Right cardiac atrium (tissue), 5 donors: ENCODE results near the gene FOXD1. TPM values are rescaled to one million over a fixed set of nuclear protein-coding genes. Genes with fewer than 3 reads are reported as not detected.
"Not testable (repeated sequence)": the region's sequence is repeated elsewhere in the genome, so short reads cannot be mapped to it uniquely, and the experiment has no call there.

ENCODE experiments used
- ATAC-seq, 2 donors: fragments of 200-7000 bp; cut with Tn5 transposase; one replicate each; pipeline versions ENCODE4 v1.8.0 to v1.9.1; 2020; ENCODE audit warnings: moderate library complexity in 2 of 2, mild to moderate bottlenecking in 1 of 2
- DNase-seq, 3 donors: peaks; one replicate each; pipeline ENCODE4 v3.0.0-alpha.2; 2020
- H3K27ac ChIP-seq: one replicate; pipeline ENCODE4 v1.5.1; 2013; ENCODE audit warnings: mild to moderate bottlenecking, low read length, control low read depth, moderate library complexity
- H3K27me3 ChIP-seq: one replicate; pipeline ENCODE4 v1.6.1; 2013; ENCODE audit not compliant: control insufficient read depth, insufficient read depth
- H3K4me1 ChIP-seq: one replicate; pipeline ENCODE4 v1.6.1; 2013; ENCODE audit warnings: low read length; ENCODE audit not compliant: control insufficient read depth, insufficient read depth
- H3K4me3 ChIP-seq: one replicate; pipeline ENCODE4 v1.5.1; 2013; ENCODE audit warnings: low read length, control low read depth
- H3K9me3 ChIP-seq: one replicate; pipeline ENCODE4 v1.6.1; 2013; ENCODE audit warnings: low read length; ENCODE audit not compliant: control insufficient read depth
- WGBS: extraction: QIAGEN DNeasy Blood & Tissue Kit; methylation state at CpG from one replicate; pipeline ENCODE4 v1.1.7; 2013; 5-methylcytosine and 5-hydroxymethylcytosine counted together
- intact Hi-C, 4 donors: fragments of 100-400 bp; cut with DNase I; formaldehyde crosslinking; loops; one replicate each; pipeline versions ENCODE4 v1.11.0 to v1.14.0; 2022 to 2023
- long read RNA-seq, 4 donors: library from polyadenylated mRNA; unstranded; transcript quantifications; one replicate each; pipeline ENCODE4 v2.0.0, GENCODE V29; 2020 to 2021
- polyA plus RNA-seq: library from polyadenylated mRNA; stranded (reverse); fragments of 200-250 nt; gene quantifications from one replicate; pipeline ENCODE4 v1.2.3, GENCODE V29; 2013
- total RNA-seq, 4 donors: library from RNA; stranded (reverse); fragmentation: NEBNext Ultra II Directional; extraction: Animal tissue kit (Norgen Biotek cat#: 25700); gene quantifications; one replicate each; pipeline ENCODE4 v1.2.1, GENCODE V29; 2021
- donor health status: healthy with polysubstance abuse.
- donor health status: DM: no; HTN: yes; CAD: no.
- donor health status: DM: no; HTN: no; CAD: no.
- donor health status: DM: no; HTN: yes; CAD: no; lungs with severe emphysema.
- donor health status: DM: yes; HTN: yes; CAD: no.

Gene FOXD1
- not detected for total RNA-seq
- 0.14 TPM for polyA plus RNA-seq
- long read RNA-seq, donor 1: 0 reads
- long read RNA-seq, donor 2: 0 reads
- long read RNA-seq, donor 3: 0 reads
- long read RNA-seq, donor 4, partial matches to known transcripts: 0 of 2 reads
- long read RNA-seq, donor 4, other reads (novel, unspliced or antisense): 0 of 2 reads

DNA sequence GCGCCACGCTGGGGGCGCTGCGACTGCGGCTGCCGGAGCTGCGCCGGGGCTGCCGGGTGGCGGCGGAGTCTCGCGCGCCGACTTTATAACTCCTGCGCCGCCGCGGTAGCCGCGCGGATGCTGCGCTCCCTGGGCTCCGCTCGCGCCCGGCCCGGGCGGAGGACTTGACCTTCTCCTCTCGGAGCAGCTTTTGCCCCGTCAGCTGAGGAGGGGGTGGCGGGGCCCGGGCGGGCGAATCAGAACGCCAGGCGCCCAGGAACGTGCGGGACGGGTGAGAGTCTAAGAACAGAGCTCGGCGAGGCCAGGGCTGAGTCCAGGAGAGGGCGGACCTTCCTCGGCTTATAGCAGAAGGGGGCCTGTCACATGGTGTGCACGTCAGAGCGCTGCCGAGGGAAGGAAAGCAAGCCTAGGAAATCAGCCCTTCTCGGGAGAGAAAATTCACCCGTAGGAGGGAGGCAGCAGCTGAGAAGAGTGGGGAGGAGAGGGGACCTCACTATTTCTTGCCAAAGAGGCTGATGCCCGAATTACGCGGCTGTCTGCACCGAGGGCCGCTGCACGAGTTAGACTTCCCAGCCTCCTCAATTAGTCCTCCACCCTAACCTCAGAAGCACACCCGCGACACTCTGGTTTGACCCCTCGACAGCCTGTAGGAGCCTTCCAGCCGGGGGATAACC lies at the start of gene FOXD1:
FOXD1 (minus strand) TSS at position 315 of the 674 bp plus-strand sequence. CDS start 415 bp downstream, outside the sequence.
- peak within 1 kb of the TSS; percentile 40 for H3K4me3 ChIP-seq
- no peaks in the 10 kb centered on the region for H3K27me3 ChIP-seq
- no peak within 1 kb of the TSS for H3K27ac ChIP-seq
- intact Hi-C loops: no loop called here
- WGBS: under 1% methylated on average over 59 of the region's 59 CpGs
- H3K4me1 ChIP-seq: peaks cover 3% of the 10 kb centered on the region
- H3K9me3 ChIP-seq: no peaks in the 10 kb centered on the region
- peak; percentile 81 to 90 for ATAC-seq
- DNase-seq: peak; percentile 66 to 78 (median 69)

DNA sequence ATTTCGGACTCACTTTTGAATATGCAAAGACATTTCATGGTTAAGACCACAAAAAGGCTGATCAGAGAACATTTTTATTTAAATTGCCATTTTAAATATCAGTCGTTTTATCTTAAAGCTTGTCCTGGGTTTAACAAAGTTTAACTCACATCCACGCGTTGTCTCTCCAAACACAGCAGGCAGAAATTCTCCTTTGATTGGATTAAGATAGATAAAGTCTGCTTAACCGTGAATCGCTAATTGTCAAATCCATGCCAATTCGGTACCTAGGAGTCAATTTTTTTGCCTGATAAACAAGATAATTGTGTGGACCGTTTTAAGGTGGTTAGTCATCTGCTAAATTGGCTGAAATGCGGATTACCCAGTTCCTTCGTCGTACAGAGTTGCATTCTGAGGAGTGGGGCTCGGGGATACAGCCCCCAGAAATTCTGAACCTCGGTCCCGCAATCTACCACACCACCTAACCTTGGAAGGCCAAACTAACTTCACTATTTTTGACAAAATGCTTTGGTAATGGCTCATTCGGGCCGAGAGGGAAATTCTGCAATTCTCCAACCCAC lies 49.0 kb upstream of the FOXD1 start:
- Histone ChIP-seq H3K27ac (peak overlapping the region; percentile 72), H3K4me3 (peak overlapping the region; percentile 71), H3K27me3 (no peaks in the 10 kb centered on the region), H3K4me1 (peaks cover 4% of the 10 kb centered on the region), H3K9me3 (no peaks in the 10 kb centered on the region)
- WGBS: 42% methylated on average over 16 of the region's 16 CpGs
- intact Hi-C loops: no loop called here
- ATAC-seq: no peak
- no peak for DNase-seq

DNA sequence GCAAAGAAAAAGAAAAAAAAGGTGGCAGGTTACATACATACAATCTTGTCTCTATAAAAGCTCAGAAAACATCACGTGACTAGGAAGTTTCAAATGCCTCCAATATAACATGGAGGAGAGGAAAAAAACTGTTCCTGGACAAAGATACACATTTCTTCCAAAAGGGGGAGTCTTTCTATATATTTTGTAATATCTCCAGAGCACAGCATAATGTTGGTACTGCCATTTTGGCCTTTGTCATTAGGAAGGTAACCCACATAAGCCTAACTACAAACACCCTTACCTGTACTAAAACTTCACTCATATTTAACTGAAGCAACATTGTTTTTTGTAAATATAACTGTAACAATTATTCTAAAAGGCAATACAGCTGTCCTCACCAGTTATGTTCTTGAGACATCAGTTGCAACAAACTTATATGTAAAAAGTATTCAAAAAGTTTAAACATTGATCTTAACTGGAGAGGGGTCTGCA lies 48.4 kb upstream of the FOXD1 start:
- intact Hi-C loops: no loop called here
- no peak for ATAC-seq
- no peak overlapping the region for H3K27ac ChIP-seq

DNA sequence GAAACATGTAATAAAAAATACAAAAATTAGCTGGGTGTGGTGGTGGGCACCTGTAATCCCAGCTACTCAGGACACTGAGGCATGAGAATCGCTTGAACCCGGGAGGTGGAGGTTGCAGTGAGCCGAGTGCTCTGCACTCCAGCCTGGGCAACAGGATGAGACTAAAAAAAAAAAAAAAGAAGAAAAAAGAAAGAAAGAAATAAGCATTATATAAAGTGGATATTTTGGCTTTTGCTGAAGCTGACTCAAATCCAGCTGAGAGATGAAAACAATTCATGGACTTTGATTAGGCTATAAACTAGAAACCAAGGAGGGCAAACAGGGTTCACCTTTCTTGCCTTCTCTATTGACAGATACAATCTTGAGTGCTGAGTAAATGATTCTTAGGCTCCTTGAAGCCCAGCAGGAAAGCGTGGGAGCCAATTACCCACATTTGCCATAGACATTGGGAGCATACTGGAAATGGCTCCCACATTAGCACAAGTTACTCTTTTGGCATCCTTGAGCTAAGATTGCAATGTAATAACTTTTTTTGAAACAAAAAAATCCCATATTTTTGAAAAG lies 47.3 kb upstream of the FOXD1 start:
- WGBS: 84% methylated on average over 4 of the region's 4 CpGs
- no peaks in the 10 kb centered on the region for H3K9me3 ChIP-seq
- no peak for DNase-seq
- H3K27ac ChIP-seq: no peak overlapping the region
- no peak overlapping the region for H3K4me3 ChIP-seq
- intact Hi-C loops: no loop called here
- H3K4me1 ChIP-seq: peaks cover 2% of the 10 kb centered on the region
- H3K27me3 ChIP-seq: no peaks in the 10 kb centered on the region
- ATAC-seq: no peak

More for the DNA sequence above, 48.4 kb upstream of the FOXD1 start:
- no peak for DNase-seq
- Histone ChIP-seq H3K4me1 (peaks cover 4% of the 10 kb centered on the region), H3K4me3 (no peak overlapping the region), H3K27me3 (no peaks in the 10 kb centered on the region), H3K9me3 (no peaks in the 10 kb centered on the region)
- 80% methylated on average over 1 of the region's 1 CpG for WGBS

DNA sequence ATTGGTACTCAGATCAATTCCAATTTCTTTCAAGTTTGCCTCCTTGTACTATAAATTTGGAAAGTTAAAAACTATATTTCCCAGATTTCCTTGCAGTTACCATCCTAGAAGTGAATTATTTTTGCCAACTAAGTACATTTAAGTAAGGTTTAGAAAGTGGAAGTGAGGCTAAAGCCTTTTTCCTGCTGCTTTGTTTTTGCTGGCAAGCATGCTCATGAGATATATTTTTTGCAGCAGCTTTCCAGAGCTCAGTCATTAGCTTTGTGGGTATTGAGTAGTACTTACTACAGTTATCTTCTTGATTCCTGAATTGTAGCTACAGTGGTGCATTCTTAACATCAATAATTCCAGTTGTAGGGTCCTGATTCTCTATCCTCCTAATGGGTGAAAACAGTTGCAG lies 46.1 kb upstream of the FOXD1 start:
- Histone ChIP-seq H3K4me3 (no peak overlapping the region), H3K4me1 (peaks cover 2% of the 10 kb centered on the region), H3K9me3 (no peaks in the 10 kb centered on the region), H3K27ac (no peak overlapping the region), H3K27me3 (no peaks in the 10 kb centered on the region)
- intact Hi-C loops: no loop called here
- ATAC-seq (no peak), DNase-seq (no peak)

DNA sequence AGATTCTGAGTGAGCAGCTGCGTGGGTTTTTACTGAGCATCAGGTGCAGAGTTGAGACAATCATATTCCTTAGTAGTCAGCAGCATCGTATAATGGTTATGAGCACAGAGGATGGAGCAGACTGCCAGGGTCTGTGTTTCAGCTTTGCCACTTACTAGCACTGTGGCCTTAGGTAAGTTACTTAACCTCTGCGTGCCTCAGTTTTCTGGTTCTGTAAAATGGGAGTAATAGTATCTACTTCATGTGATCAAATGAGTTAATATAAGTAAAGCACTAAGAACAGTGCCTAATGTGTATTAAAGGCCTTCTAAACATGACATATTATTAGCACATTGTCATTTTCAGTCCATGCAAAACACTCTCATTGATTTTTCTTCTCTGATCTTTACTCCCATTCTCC lies 44.8 kb upstream of the FOXD1 start:
- peaks cover 2% of the 10 kb centered on the region for H3K4me1 ChIP-seq
- DNase-seq (no peak), ATAC-seq (no peak)
- no peaks in the 10 kb centered on the region for H3K9me3 ChIP-seq
- H3K27me3 ChIP-seq: no peaks in the 10 kb centered on the region
- H3K27ac ChIP-seq: no peak overlapping the region
- 88% methylated on average over 3 of the region's 3 CpGs for WGBS
- intact Hi-C loops: no loop called here
- H3K4me3 ChIP-seq: no peak overlapping the region

DNA sequence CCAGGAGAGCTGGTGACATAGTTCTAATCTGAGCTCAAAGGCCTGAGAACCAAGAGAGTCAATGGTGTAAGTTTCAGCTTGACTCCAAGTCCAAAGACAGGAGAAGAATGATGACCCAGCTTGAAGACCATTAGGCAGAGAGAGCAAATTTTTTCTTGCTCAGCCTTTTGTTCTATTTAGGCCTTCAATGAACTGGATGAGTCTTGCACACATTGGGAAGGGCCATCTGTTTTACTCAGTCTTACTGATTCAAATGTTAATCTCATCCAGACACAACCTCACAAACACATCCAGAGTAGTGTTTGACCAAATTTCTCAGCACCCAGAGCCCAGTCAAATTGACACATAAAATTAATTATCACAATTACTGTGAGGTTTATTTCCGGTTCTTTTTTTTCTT lies 42.6 kb upstream of the FOXD1 start:
- no peak overlapping the region for H3K27ac ChIP-seq
- no peaks in the 10 kb centered on the region for H3K9me3 ChIP-seq

DNA sequence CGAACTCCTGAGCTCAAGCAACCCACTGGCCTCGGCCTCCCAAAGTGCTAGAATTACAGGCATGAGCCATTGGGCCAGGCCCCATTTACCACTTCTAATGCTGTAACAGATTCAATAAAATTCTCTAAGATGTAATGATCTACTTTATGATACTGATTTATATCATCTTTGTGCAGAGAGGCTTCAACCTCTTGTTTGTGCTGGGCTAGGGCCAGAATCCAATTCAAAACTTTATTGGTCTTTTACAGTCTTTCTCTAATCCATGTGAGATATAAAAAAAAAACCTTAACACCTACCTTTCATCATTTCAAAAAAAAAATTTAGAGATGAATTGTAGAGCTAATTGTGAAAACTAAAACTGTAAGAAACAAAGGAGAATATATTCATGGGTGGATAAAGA lies 41.5 kb upstream of the FOXD1 start:
- ATAC-seq: no peak
- no peak overlapping the region for H3K27ac ChIP-seq
- H3K9me3 ChIP-seq: no peaks in the 10 kb centered on the region
- intact Hi-C loops: no loop called here
- no peak overlapping the region for H3K4me3 ChIP-seq
- DNase-seq: no peak
- no peaks in the 10 kb centered on the region for H3K4me1 ChIP-seq
- 87% methylated on average over 2 of the region's 2 CpGs for WGBS
- no peaks in the 10 kb centered on the region for H3K27me3 ChIP-seq

More for the DNA sequence above, 42.6 kb upstream of the FOXD1 start:
- DNase-seq (no peak), ATAC-seq (no peak)
- WGBS: 92% methylated on average over 1 of the region's 1 CpG
- Histone ChIP-seq H3K4me3 (no peak overlapping the region), H3K27me3 (no peaks in the 10 kb centered on the region), H3K4me1 (no peaks in the 10 kb centered on the region)
- intact Hi-C loops: no loop called here

DNA sequence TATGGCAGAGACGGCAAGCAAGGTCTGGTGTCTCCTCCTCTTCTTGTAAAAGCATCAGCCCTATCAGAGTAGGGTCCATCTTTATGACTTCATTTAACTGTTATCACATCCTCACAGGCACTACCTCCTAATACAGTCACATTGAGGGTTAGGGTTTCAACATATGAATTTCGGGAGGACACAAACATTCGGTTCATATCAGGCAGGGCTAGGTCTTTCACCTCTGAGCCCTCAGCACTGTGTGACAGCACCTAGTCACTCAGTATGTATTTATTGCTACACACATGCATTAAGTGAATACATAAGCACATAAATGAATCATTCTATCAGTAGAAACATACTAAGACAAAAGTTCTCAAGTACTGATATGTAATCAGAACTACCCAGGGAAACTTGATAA lies 40.2 kb upstream of the FOXD1 start:
- Histone ChIP-seq H3K4me1 (no peaks in the 10 kb centered on the region), H3K27ac (no peak overlapping the region), H3K4me3 (no peak overlapping the region), H3K27me3 (no peaks in the 10 kb centered on the region), H3K9me3 (no peaks in the 10 kb centered on the region)
- DNase-seq (no peak), ATAC-seq (no peak)
- WGBS: 70% methylated on average over 3 of the region's 3 CpGs
- intact Hi-C loops: no loop called here

DNA sequence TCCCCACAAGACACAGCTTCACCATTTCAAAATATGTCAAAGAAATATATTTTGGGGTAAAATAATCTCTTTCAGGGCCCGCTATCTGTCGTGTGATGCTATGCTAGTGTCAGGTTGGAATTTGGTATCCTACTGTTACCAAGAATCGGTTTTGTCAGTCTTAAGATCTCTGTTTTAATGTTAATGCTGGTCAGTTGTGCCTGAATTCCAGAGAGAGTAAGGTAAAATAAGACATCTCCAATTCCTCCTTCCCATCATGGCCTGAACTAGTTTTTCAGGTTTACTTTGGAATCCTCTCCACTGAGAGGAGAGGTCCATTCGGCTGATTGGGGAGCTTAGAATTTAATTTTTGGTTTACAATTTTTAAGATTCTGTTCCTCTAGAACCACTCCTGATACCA lies 39.2 kb upstream of the FOXD1 start:
- no peak for DNase-seq
- Histone ChIP-seq H3K9me3 (no peaks in the 10 kb centered on the region), H3K27ac (no peak overlapping the region), H3K4me3 (no peak overlapping the region), H3K4me1 (no peaks in the 10 kb centered on the region), H3K27me3 (no peaks in the 10 kb centered on the region)
- intact Hi-C loops: no loop called here
- 69% methylated on average over 4 of the region's 4 CpGs for WGBS
- no peak for ATAC-seq

DNA sequence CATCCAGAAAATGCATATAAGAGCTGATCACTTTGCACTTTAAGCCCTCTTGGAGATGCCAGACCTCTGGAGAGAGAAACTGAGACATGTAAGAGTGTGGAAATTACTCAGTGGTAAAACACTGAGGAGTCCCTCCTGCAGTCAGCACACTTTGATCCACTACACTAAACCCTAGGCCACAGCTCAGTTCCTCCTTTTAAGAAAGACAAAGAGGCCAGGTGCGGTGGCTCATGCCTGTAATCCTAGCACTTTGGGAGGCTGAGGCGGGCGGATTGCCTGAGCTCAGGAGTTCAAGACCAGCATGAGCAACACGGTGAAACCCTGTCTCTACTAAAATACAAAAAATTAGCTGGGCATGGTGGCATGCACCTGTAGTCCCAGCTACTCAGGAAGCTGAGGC lies 38.7 kb upstream of the FOXD1 start:
- H3K27me3 ChIP-seq, ATAC-seq, intact Hi-C loops, DNase-seq, H3K9me3 ChIP-seq, H3K27ac ChIP-seq, H3K4me3 ChIP-seq, H3K4me1 ChIP-seq: not testable (repeated sequence)
- WGBS: 56% methylated on average over 4 of the region's 4 CpGs
